ENCODE data around the gene DOCK9. TPM values are rescaled to one million over a fixed set of nuclear protein-coding genes. Genes with fewer than 3 reads are reported as not detected.

DOCK9 gene
- total and polyA plus RNA-seq, 2 experiments from 2014 or later = 8.5 to 57.7 TPM

DNA sequence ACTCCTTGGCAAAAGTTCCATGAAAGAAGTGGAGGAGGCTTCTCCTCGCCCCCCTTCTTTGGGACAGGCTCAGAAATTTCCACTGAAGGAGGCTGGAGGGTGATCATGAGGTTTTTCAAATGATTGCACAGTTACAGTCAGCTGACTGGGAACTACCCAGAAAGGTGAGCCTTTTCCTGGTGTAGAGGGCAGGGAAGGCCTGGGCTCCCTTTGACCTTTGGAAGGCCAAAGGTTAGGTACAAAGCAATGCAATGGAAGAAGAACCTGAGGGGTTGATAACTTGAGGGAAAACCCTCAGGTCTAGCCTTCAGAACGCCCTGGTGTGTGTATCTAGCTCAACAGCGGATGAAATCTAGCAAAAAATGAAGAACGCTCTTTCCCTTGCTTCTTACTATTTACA, 175.3 kb downstream of the DOCK9 start:
- Mint-ChIP-seq H3K4me3 (no peak overlapping the region), H3K9me3 (no peaks in the 10 kb centered on the region), H3K27ac (no peak overlapping the region), H3K4me1 (peaks cover 13% of the 10 kb centered on the region), H3K27me3 (ENCODE audit: insufficient read depth, low read depth, poor library complexity) (peaks cover 2% of the 10 kb centered on the region), H3K36me3 (ENCODE audit: low read depth) (0 out of 3 replicates have a peak, but pooled peaks cover 3% of the 10 kb centered on the region)
- TF ChIP-seq ZNF114 (CRISPR knock-in tag; IDR thresholded peaks at IDR 0.05) = no peak
- TF ChIP-seq, protein P1, sequence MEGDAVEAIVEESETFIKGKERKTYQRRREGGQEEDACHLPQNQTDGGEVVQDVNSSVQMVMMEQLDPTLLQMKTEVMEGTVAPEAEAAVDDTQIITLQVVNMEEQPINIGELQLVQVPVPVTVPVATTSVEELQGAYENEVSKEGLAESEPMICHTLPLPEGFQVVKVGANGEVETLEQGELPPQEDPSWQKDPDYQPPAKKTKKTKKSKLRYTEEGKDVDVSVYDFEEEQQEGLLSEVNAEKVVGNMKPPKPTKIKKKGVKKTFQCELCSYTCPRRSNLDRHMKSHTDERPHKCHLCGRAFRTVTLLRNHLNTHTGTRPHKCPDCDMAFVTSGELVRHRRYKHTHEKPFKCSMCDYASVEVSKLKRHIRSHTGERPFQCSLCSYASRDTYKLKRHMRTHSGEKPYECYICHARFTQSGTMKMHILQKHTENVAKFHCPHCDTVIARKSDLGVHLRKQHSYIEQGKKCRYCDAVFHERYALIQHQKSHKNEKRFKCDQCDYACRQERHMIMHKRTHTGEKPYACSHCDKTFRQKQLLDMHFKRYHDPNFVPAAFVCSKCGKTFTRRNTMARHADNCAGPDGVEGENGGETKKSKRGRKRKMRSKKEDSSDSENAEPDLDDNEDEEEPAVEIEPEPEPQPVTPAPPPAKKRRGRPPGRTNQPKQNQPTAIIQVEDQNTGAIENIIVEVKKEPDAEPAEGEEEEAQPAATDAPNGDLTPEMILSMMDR (conservative IDR thresholded peaks at IDR 0.05; ENCODE audit: low read depth in 2 of 2) = no peak
- TF ChIP-seq, protein P2, sequence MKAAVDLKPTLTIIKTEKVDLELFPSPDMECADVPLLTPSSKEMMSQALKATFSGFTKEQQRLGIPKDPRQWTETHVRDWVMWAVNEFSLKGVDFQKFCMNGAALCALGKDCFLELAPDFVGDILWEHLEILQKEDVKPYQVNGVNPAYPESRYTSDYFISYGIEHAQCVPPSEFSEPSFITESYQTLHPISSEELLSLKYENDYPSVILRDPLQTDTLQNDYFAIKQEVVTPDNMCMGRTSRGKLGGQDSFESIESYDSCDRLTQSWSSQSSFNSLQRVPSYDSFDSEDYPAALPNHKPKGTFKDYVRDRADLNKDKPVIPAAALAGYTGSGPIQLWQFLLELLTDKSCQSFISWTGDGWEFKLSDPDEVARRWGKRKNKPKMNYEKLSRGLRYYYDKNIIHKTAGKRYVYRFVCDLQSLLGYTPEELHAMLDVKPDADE (IDR thresholded peaks at IDR 0.05) = no peak
- TF ChIP-seq POLR2AphosphoS5 (IDR thresholded peaks at IDR 0.05; ENCODE audit: low read depth) = no peak
- no peak for TF ChIP-seq EZH2 (IDR thresholded peaks at IDR 0.05; ENCODE audit: low read depth, unreplicated experiment)
- no peak for TF ChIP-seq ZNF331 (CRISPR knock-in tag; IDR thresholded peaks at IDR 0.05; ENCODE audit: low read depth)
- ATAC-seq (no peak), DNase-seq (ENCODE audit: low spot score) (no peak)
- Histone ChIP-seq H3K79me2 (replicated peaks; ENCODE audit: insufficient read depth) (no peaks in the 10 kb centered on the region), H2AFZ (no peak overlapping the region), H3K4me1 (ENCODE audit: insufficient read depth) (peaks cover 8% of the 10 kb centered on the region), H3K9me2 (ENCODE audit: insufficient read depth) (no peaks in the 10 kb centered on the region), H3K4me3 (no peak overlapping the region), H4K20me1 (replicated peaks; ENCODE audit: insufficient read depth) (no peaks in the 10 kb centered on the region), H3K36me3 (ENCODE audit: insufficient read depth) (no peaks in the 10 kb centered on the region), H3K27ac (ENCODE audit: low read depth) (no peak overlapping the region), H3K27me3 (ENCODE audit: insufficient read depth) (no peaks in the 10 kb centered on the region), H3K4me2 (no peak overlapping the region), H3F3A (replicated peaks; ENCODE audit: low read depth) (0 out of 2 replicates have a peak, but pooled peaks cover 3% of the 10 kb centered on the region)

DNA sequence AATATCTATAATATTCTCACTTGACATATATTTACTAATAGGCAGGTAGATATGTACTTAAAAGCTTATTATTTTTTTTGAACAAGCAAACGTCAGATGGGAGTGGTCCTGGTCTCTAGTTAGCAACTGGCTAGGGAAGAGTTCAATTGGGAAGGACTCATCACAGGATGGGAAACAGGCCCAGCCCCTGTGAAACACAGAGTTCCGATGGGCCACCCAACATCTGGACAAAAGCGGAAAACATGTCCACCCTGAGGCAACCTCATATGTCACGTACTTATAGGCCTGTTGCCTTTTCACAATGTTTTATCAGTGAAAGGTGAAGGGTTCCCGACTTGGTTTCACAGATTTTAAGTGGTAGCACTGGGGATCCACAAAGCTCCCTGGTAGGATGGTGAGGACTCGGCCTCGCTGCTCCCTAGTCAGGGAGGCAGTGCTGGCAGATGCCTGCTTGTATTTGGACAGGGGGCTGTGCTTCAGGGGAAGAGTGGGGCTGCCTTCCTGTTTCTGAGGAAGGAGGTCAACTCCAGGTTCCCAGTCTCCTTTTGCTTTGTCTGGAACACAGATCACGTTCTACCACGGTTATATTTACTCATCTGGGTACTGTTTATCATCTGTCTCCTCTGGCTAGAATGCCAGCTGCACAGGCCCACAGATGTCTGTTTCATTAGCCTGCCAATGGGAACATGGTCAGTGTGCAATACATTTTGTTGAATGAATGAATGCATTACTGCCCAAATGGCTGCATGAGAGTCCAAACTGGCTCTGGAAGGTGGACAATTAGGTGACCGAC, 176.0 kb downstream of the DOCK9 start:
- no peak for TF ChIP-seq STAT1 (IDR thresholded peaks at IDR 0.05; ENCODE audit: unreplicated experiment)
- ATAC-seq = no peak

More for the DNA sequence above, 176.0 kb downstream of the DOCK9 start:
- H3K36me3 ChIP-seq (ENCODE audit: insufficient read depth) = no peaks in the 10 kb centered on the region
- H3K27ac Mint-ChIP-seq = no peak overlapping the region
- no peak overlapping the region for H3K4me3 ChIP-seq
- no peaks in the 10 kb centered on the region for H3K27me3 ChIP-seq (ENCODE audit: insufficient read depth)
- H3K27me3 Mint-ChIP-seq (ENCODE audit: insufficient read depth, low read depth, poor library complexity) = peaks cover 2% of the 10 kb centered on the region
- H3K4me2 ChIP-seq = no peak overlapping the region
- no peaks in the 10 kb centered on the region for H3K9me2 ChIP-seq (ENCODE audit: insufficient read depth)
- H2AFZ ChIP-seq = no peak overlapping the region
- no peaks in the 10 kb centered on the region for H3K9me3 Mint-ChIP-seq
- H3F3A ChIP-seq (replicated peaks; ENCODE audit: low read depth) = no peaks in the 10 kb centered on the region
- no peaks in the 10 kb centered on the region for H3K79me2 ChIP-seq (replicated peaks; ENCODE audit: insufficient read depth)
- no peak for DNase-seq (ENCODE audit: low spot score)
- H3K36me3 Mint-ChIP-seq (ENCODE audit: low read depth) = 0 out of 3 replicates have a peak, but pooled peaks cover 3% of the 10 kb centered on the region
- H4K20me1 ChIP-seq (replicated peaks; ENCODE audit: insufficient read depth) = no peaks in the 10 kb centered on the region
- no peak overlapping the region for H3K27ac ChIP-seq (ENCODE audit: low read depth)
- no peak overlapping the region for H3K4me3 Mint-ChIP-seq
- H3K4me1 Mint-ChIP-seq = peaks cover 7% of the 10 kb centered on the region; the same call in 2 of the 3 replicates
- H3K4me1 ChIP-seq (ENCODE audit: insufficient read depth) = peaks cover under 1% of the 10 kb centered on the region; the same call in 1 of the 2 replicates
